ENCODE measurements around the gene TBC1D16.

The TBC1D16 gene

GRCh38 chr17:79948945-79949655, 86.6 kb downstream of the TBC1D16 start:
- no peak for DNase-seq

- no peak for DNase-seq
Measured at GRCh38 chr17:79948406-79948944, 87.2 kb downstream of the TBC1D16 start.

GRCh38 chr17:79947351-79948031, 88.2 kb downstream of the TBC1D16 start:
- DNase-seq: no peak

GRCh38 chr17:79946352-79947231, 89.1 kb downstream of the TBC1D16 start:
- no peak for DNase-seq

GRCh38 chr17:79945591-79946255, 89.9 kb downstream of the TBC1D16 start:
- DNase-seq: no peak

- DNase-seq: no peak
Measured at GRCh38 chr17:79944821-79945391, 90.8 kb downstream of the TBC1D16 start.

- DNase-seq: no peak
Measured at GRCh38 chr17:79944251-79944812, 91.3 kb downstream of the TBC1D16 start.

- DNase-seq: no peak
Measured at GRCh38 chr17:79943347-79944241, 92.1 kb downstream of the TBC1D16 start.

- no peak for DNase-seq
Measured at GRCh38 chr17:79942591-79943346, 92.9 kb downstream of the TBC1D16 start.

- DNase-seq: no peak
Measured at GRCh38 chr17:79942011-79942405, 93.7 kb downstream of the TBC1D16 start.

GRCh38 chr17:79941088-79942010, 94.3 kb downstream of the TBC1D16 start:
- DNase-seq: no peak

- DNase-seq: no peak
Measured at GRCh38 chr17:79940459-79941087, 95.1 kb downstream of the TBC1D16 start.

- no peak for DNase-seq
Measured at GRCh38 chr17:79939755-79940458, 95.8 kb downstream of the TBC1D16 start.

GRCh38 chr17:79939094-79939435, 96.6 kb downstream of the TBC1D16 start:
- no peak for DNase-seq

- DNase-seq: no peak
Measured at GRCh38 chr17:79938336-79939093, 97.2 kb downstream of the TBC1D16 start.

GRCh38 chr17:79937391-79938335, 98.0 kb downstream of the TBC1D16 start:
- no peak for DNase-seq
